H1 (cell line): ENCODE data around the gene TLR7. TPM values are rescaled to one million over a fixed set of nuclear protein-coding genes. Genes with fewer than 3 reads are reported as not detected.

Experiments
- HDAC6 ChIP-seq: IDR thresholded peaks from one replicate; pipeline ENCODE4 v1.7.1; 2012; ENCODE audit warnings: low read depth, mild to moderate bottlenecking, inconsistent platforms, low read length, moderate library complexity
- POLR2AphosphoS5 ChIP-seq: IDR thresholded peaks from 2 replicates; pipeline ENCODE4 v1.6.1; 2011; ENCODE audit warnings: low read depth, low read length
- RAD21 ChIP-seq, 2 experiments: IDR thresholded peaks in 1 of 2; conservative IDR thresholded peaks in 1 of 2; 2 replicates each; pipeline ENCODE4 v1.6.1; 2011; ENCODE audit warnings: low read depth in 2 of 2, low read length in 2 of 2, improper control_type of control experiment in 1 of 2, inconsistent platforms in 1 of 2, mild to moderate bottlenecking in 1 of 2, moderate library complexity in 1 of 2
- SP4 ChIP-seq: IDR thresholded peaks from 2 replicates; pipeline ENCODE4 v1.6.1; 2012; ENCODE audit warnings: low read length, inconsistent platforms
- SRF ChIP-seq: IDR thresholded peaks from 2 replicates; pipeline ENCODE4 v1.6.1; 2011; ENCODE audit warnings: mild to moderate bottlenecking, low read depth, low read length, moderate library complexity
- polyA plus RNA-seq, 7 experiments: library from polyadenylated mRNA; depleted of rRNA in 3 of 7; stranded (reverse) in 5 of 7; unstranded in 2 of 7; fragments of >200 nt in 5 of 7; fragments of 200-250 nt in 2 of 7; gene quantifications; 1 replicate in 5 of 7; 2 replicates in 1 of 7; 4 replicates in 1 of 7; pipeline versions ENCODE4 v1.2.1 to v1.2.3, GENCODE V29; 2011 to 2013; ENCODE audit warnings: missing spikeins in 2 of 7, mixed read lengths in 2 of 7
- total RNA-seq: library from RNA; stranded (reverse); fragmentation: NEBNext Ultra II Directional; extraction: Animal tissue kit (Norgen Biotek cat#: 25700); gene quantifications from 2 replicates; pipeline ENCODE4 v1.2.1, GENCODE V29; 2021

Gene TLR7
- total and polyA plus RNA-seq, 2 of the 8 experiments (the other 6 are each of a cell fraction or from before 2014, with no cell fraction given), result 0.02 TPM; not detected in 1

- no peak for TF ChIP-seq RAD21 (IDR thresholded peaks at IDR 0.05 in 1 of 2, conservative IDR thresholded peaks at IDR 0.05 in 1 of 2; ENCODE audit: low read depth in 2 of 2, low read length in 2 of 2)
- no peak for TF ChIP-seq HDAC6
- no peak for TF ChIP-seq SP4
- TF ChIP-seq SRF, result no peak
- no peak for TF ChIP-seq POLR2AphosphoS5
Measured at GRCh38 chrX:12891915-12892506, 25.1 kb downstream of the TLR7 start (continued).
